GM18909 (cell line): ENCODE measurements around the gene ATAT1.

Experiments
- ATAC-seq: cut with Tn5 transposase; IDR thresholded peaks from one replicate; pipeline ENCODE4 v1.9.1; 2021; ENCODE audit warnings: mild to moderate bottlenecking; ENCODE audit not compliant: unreplicated experiment, poor library complexity

The ATAT1 gene

GRCh38 chr6:30682143-30683117, 55.8 kb downstream of the ATAT1 start:
- ATAC-seq: peak; percentile 44

GRCh38 chr6:30683183-30683979, 56.7 kb downstream of the ATAT1 start:
- ATAC-seq: no peak

- ATAC-seq: no peak
These were observed 57.3 kb downstream of the ATAT1 start for GRCh38 chr6:30683980-30684338.

- no peak for ATAC-seq
These were observed 57.9 kb downstream of the ATAT1 start for GRCh38 chr6:30684386-30685156.

DNA sequence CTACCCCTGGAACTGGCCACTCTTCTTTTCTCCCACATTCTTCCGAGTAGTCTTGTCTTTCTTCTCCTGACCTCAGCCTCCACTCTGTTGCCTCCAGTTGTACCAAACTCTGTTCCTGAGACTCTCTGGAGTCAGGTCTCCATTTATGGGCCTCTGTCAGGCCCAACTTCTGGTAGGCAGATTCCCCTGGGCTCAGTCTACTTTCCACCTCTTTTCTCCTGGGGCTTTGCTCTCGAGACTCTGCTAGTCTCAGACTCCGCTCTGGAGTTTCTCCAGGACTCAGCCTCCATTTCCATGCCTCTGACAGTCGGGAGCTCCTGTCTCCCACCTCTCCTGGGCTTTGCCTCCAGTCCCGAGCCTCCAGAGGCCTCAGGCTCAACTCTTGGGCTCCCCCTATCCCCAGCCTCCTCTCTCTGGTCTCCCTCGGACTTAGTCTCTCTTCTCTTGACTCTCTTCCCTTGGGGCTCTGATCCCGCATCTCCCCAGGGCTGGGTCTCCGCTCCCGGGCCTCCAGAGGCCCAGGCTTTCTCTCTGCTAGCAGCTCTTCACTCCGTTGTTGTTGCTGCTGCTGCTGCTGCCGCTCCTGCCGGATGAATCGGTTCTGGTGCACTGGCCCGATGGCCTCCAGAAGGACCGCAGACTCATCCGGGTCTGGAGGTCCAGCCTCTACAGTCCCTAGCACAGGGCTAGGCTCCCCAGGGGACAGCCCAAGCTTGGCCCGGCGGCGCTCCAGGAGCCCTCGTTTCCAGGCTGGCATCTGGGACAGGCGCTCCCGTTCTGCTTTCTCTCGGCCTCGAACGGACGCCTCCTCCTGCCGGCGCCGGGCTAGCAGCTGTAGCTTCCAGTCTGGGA, 58.7 kb downstream of the ATAT1 start:
- no peak for ATAC-seq

DNA sequence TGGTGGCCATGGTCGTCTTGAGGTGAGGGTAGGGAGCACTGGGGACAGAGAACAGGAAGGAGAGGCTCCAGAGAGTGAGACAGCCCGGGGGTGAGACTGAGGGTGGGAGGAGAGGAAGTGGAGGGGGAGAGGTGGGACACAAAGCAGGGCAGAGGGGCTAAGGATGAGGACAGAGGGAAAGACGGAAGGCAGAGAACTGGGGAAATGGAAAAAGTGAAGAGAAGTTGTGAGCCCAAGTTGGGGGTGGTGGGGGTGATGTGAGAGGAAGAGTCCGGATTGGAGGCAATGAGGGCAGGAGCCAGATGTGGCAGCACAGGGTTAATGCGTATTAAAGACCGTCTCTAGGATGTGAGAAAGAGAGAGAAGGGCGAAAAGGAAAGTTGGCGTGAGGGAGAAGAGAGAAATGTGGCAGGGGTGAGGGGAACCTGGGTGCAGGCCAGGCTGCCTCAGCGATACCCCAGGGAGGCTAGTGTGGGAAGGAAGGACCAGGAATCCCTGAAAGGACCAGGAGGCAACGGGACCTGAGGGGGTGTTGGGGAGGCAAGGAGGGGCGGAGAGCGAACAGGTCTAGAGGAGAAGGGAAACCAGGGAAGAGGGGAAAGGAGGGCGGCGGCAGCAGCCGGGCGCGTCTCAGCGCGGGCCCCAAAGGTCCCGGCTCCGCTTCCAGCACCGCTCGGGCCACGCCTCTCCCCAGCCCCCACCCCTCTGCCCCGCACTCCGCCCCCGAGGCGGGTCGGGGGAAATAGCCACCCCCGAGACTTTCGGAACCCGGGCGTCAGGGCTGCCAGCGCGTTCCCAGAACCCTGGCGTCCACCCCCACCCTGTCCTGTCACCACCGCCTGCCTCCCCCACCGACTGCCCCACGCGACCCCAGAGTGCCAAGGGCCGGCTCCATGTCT, 59.6 kb downstream of the ATAT1 start, which contains the start of gene PPP1R18:
Gene PPP1R18 (minus strand): TSS at position 637 of the 899 bp plus-strand sequence. CDS start 627 bp downstream, at position 10.
- no peak for ATAC-seq

GRCh38 chr6:30686908-30687658, 60.4 kb downstream of the ATAT1 start:
- peak; percentile 50 for ATAC-seq

GRCh38 chr6:30687659-30688431, 61.2 kb downstream of the ATAT1 start:
- ATAC-seq: no peak

DNA sequence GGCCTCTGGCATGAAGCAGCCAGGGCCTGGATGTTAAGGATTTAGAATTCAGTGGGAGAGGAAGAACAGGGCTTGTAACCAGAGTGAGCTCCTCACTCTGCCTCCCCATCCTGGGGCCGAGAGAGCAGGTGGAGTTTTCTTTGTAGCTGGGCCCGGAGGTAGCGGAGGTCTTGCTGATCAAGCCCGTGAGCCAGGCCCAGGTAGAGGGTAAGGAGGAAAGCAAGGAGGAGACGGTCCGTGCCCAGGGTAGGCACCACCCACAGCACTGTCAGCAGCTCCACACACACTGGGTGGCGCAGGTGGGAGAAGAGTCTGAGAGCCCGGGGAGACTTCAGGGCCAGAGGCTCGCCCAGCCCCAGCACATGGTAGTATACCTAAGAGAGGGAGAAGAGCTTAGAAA, 61.9 kb downstream of the ATAT1 start:
- ATAC-seq: no peak

GRCh38 chr6:30689022-30689865, 62.6 kb downstream of the ATAT1 start:
- ATAC-seq: no peak

DNA sequence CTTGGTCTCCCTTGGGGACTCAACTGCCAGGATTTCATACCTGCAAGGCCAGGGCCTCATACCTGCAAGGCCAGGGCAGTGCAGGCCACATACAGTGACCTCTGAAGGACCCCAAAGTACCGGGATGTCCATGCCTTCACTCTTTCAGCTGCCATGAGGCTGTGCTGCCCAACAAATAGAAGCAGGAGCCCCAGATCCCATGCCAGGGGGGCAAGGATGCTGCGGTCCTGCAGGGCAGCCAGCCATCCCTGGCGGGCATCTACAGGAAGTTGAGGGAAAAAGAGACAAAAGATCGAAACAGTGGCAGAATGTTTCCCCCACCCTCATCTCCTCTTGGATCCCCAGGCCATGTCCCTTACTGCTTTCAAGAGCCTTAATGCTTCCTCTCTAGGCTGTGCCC, 63.3 kb downstream of the ATAT1 start:
- ATAC-seq: no peak

DNA sequence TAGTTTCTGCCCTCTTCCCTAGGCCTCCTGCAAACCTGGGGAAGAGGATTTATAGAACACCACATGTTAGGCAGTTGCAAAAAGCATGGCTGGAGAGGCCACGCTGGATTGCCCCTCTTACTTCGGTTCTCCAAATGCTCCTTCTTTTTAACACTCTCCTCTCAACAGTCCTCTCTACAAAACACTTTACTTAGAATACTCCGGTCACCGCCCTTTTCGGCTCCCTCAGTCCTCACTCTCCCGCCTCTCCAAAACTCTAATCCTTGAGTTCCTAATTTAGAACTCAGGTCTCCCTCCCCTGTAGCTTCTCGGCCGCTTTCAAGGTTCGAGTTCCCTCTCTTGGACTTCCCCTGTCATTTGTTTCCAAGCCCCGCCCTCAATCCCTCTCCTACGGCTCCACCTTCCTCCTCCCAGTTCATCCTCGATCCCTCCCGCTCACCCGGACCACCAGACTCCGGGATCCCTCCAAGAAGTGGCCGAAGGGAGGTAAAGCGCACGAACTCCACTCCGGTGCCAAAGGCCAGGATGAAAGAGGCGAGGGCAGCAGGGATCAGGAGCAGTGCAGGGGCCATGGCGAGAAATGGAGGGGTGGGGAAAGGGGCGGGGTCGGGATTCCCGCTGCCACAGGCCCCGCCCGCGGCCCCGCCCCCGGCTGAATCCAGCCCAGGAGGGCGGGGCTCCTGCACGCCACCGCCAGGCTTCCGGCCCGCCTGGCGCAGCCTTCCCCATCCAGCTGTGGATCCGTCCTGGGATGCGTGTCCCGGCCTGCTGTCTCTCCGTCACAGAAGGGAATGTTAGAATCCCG, 63.9 kb downstream of the ATAT1 start, which contains the start of gene NRM:
Gene NRM (minus strand): TSS at position 582 of the 805 bp plus-strand sequence. CDS start 10 bp downstream, at position 572.
- ATAC-seq: peak; percentile 28

GRCh38 chr6:30691208-30691847, 64.7 kb downstream of the ATAT1 start:
- ATAC-seq: no peak
